Epithelial cell of proximal tubule (primary cell): Measurements from ENCODE around the gene POLR3E. TPM values are rescaled to one million over a fixed set of nuclear protein-coding genes. Genes with fewer than 3 reads are reported as not detected.
"Not testable (repeated sequence)": the region's sequence is repeated elsewhere in the genome, so short reads cannot be mapped to it uniquely, and the experiment has no call there.

Source experiments
- DNase-seq: peaks from one replicate; pipeline ENCODE4 v3.0.0-alpha.2; 2011; ENCODE audit warnings: low read depth
- H3K4me3 ChIP-seq: 2 replicates; pipeline ENCODE4 v1.5.1; 2011; ENCODE audit warnings: low read depth, mild to moderate bottlenecking, low read length
- total RNA-seq: library from RNA; depleted of rRNA; stranded (reverse); fragments of >200 nt; gene quantifications from 2 replicates; pipeline ENCODE4 v1.2.3, GENCODE V29; 2015
- TF ChIP-seq, protein P1 (sequence below): conservative IDR thresholded peaks from 2 replicates; pipeline ENCODE4 v1.5.1; 2012; ENCODE audit warnings: low read depth, mild to moderate bottlenecking, low read length

Gene POLR3E
- total RNA-seq, 1 donor from 2014 or later, result 31.2 TPM

DNA sequence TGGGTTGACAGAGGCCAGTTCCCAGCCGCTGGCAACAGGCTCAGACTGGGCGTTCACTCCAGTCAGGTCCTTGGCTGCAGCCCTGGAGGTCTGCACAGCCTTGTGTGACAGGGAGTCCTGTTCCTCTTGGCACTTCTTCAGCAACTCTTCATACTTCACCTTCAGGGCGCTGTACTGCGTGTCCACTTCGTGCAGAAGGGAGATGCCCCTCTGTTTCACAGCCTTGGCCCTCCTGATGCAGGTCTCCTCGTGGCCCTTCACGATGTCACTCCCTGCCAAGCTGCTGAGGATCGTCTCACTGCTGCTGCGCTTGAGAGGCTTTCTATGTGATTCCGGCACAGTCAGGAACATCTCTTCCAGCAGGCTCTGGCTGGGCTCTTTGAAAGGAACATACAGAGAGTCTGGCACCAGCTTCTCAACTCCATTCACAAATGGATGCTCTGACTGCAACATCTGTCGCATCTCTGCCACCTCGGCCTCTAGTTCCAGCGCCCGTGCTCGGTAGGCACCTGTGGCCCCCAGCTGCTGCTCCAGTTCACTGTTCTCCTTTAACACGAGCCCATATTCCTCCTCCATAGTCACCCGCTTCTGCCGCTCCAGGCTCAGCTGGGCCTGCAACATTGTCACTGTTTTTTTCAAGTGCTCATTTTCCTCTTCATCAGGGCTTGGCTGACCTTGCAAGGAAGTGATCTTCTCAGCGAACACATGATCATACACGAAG lies 50.1 kb downstream of the POLR3E start:
- no peak for DNase-seq
- H3K4me3 ChIP-seq, result no peak overlapping the region
- TF ChIP-seq, protein P1, sequence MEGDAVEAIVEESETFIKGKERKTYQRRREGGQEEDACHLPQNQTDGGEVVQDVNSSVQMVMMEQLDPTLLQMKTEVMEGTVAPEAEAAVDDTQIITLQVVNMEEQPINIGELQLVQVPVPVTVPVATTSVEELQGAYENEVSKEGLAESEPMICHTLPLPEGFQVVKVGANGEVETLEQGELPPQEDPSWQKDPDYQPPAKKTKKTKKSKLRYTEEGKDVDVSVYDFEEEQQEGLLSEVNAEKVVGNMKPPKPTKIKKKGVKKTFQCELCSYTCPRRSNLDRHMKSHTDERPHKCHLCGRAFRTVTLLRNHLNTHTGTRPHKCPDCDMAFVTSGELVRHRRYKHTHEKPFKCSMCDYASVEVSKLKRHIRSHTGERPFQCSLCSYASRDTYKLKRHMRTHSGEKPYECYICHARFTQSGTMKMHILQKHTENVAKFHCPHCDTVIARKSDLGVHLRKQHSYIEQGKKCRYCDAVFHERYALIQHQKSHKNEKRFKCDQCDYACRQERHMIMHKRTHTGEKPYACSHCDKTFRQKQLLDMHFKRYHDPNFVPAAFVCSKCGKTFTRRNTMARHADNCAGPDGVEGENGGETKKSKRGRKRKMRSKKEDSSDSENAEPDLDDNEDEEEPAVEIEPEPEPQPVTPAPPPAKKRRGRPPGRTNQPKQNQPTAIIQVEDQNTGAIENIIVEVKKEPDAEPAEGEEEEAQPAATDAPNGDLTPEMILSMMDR, result no peak

DNA sequence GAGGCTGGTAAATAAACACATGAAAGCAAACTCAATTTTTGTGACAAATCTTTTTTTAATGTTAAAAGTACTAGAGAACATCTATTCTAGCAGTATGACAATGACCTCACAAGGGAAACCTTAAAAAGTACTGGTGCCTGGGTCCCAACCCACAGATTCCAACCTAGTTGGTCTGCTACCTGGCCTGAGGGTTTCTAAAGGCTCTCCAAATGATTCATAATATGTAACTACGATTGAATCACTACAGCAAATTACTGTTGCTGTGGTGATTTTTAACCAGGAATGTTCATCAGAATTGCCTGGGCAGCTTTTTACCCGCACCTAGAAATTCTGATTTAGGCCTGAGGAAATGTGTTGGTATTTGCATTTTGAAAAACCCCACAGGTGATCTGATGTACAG lies 51.1 kb downstream of the POLR3E start:
- TF ChIP-seq, protein P1, result no peak
- DNase-seq, result no peak
- no peak overlapping the region for H3K4me3 ChIP-seq

- not testable (repeated sequence) for H3K4me3 ChIP-seq, DNase-seq
These were observed 53.8 kb downstream of the POLR3E start for GRCh38 chr16:22351017-22351416.

GRCh38 chr16:22352140-22352539 lies 54.9 kb downstream of the POLR3E start:
- TF ChIP-seq, protein P1, result no peak
- no peak overlapping the region for H3K4me3 ChIP-seq
- no peak for DNase-seq

GRCh38 chr16:22352723-22353122 lies 55.5 kb downstream of the POLR3E start:
- no peak overlapping the region for H3K4me3 ChIP-seq
- DNase-seq, result no peak
- TF ChIP-seq, protein P1, result no peak

DNA sequence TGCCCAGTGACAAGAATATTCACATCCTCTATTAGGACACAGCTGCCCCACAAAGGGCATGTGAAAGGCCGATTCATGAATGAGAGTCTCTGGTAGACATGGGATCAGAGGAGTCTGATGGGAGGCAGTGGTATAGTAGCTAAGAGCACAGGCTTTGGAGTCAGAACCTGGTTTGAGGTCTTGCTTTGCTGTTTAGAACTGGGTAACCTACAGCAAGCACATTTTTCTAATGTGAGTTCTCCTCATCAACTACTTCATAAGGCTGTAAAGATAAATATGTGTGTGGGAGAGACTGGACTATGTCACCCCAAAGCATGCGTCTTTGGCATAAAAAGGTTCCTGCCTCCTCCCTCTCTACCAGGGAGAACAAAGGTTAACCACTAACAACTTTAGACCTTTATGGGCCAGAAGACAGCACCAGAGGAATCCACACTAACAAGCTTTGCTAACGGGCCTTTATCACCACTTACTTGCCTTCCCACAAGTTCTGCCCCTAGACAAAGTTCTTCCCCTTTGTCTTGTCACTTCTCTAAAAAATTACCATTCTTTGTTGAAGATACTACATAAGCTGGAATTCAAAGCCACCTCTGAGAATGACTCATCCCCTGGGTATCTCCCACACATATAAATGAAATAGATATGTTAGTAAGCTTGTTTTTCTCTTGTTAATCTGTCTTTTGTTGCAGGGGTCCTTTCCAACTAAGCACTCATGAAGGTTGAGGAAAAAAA lies 56.1 kb downstream of the POLR3E start:
- TF ChIP-seq, protein P1, result no peak
- DNase-seq, result peak; percentile 76
- H3K4me3 ChIP-seq, result no peak overlapping the region

- H3K4me3 ChIP-seq, result no peak overlapping the region
- TF ChIP-seq, protein P1, result no peak
- DNase-seq, result peak; percentile 94
These were observed 56.8 kb downstream of the POLR3E start for GRCh38 chr16:22353933-22354541.
